HL-60 (cell line): Measurements from ENCODE around the gene REEP1.

Source experiments
- DNase-seq, 2 experiments: peaks; one replicate each; pipeline ENCODE4 v3.0.0-alpha.2; 2010 to 2020; ENCODE audit warnings: low read depth in 1 of 2, low spot score in 1 of 2
- H3K27ac ChIP-seq: fragments of 250-450 bp; sonication (Bioruptor Pico); replicated peaks from 2 replicates; pipeline ENCODE4 v1.5.1; 2020; ENCODE audit warnings: mild to moderate bottlenecking, moderate library complexity
- H3K27me3 ChIP-seq: fragments of 250-450 bp; sonication (Bioruptor Pico); 2 replicates; pipeline ENCODE4 v1.5.1; 2021; ENCODE audit warnings: mild to moderate bottlenecking, moderate library complexity; ENCODE audit not compliant: insufficient read depth, poor library complexity, severe bottlenecking
- H3K4me3 ChIP-seq: replicated peaks from 2 replicates; pipeline ENCODE4 v1.5.1; 2011; ENCODE audit warnings: mild to moderate bottlenecking, control low read depth, low read length; ENCODE audit not compliant: insufficient read depth
- CTCF ChIP-seq: IDR thresholded peaks from one replicate; pipeline ENCODE4 v1.5.1; 2011; ENCODE audit warnings: low read length, control low read depth, inconsistent platforms; ENCODE audit not compliant: insufficient read depth
- GABPA ChIP-seq: IDR thresholded peaks from 2 replicates; pipeline ENCODE4 v1.6.1; 2012; ENCODE audit warnings: low read depth
- POLR2AphosphoS5 ChIP-seq: IDR thresholded peaks from 2 replicates; pipeline ENCODE4 v1.6.1; 2012; ENCODE audit warnings: low read depth
- REST ChIP-seq: IDR thresholded peaks from 2 replicates; pipeline ENCODE4 v1.6.1; 2012; ENCODE audit warnings: low read depth; ENCODE audit not compliant: insufficient replicate concordance
- SPI1 ChIP-seq: IDR thresholded peaks from 2 replicates; pipeline ENCODE4 v1.6.1; 2012; ENCODE audit warnings: low read depth, mild to moderate bottlenecking, borderline replicate concordance

Gene REEP1

GRCh38 chr2:86258106-86258505 lies 79.3 kb downstream of the REEP1 start:
- TF ChIP-seq CTCF (no peak), GABPA (no peak), POLR2AphosphoS5 (no peak), SPI1 (no peak), REST (no peak)
- no peak overlapping the region for H3K4me3 ChIP-seq
- no peaks in the 10 kb centered on the region for H3K27me3 ChIP-seq
- no peak for DNase-seq
- no peak overlapping the region for H3K27ac ChIP-seq

- TF ChIP-seq REST: no peak
- TF ChIP-seq SPI1: no peak
- TF ChIP-seq GABPA: no peak
- no peak for TF ChIP-seq CTCF
- TF ChIP-seq POLR2AphosphoS5: no peak
- no peak for DNase-seq
- H3K27ac ChIP-seq: no peak overlapping the region
- H3K4me3 ChIP-seq: no peak overlapping the region
- H3K27me3 ChIP-seq: no peaks in the 10 kb centered on the region
These were observed 80.4 kb downstream of the REEP1 start for GRCh38 chr2:86256982-86257381.

GRCh38 chr2:86256300-86256699 lies 81.1 kb downstream of the REEP1 start:
- TF ChIP-seq REST (no peak), GABPA (no peak), SPI1 (no peak), POLR2AphosphoS5 (no peak), CTCF (no peak)
- no peaks in the 10 kb centered on the region for H3K27me3 ChIP-seq
- no peak overlapping the region for H3K4me3 ChIP-seq
- no peak overlapping the region for H3K27ac ChIP-seq
- no peak for DNase-seq
